HepG2 (cell line): ENCODE measurements around the gene SRPK3. TPM values are rescaled to one million over a fixed set of nuclear protein-coding genes. Genes with fewer than 3 reads are reported as not detected.
"Not testable (repeated sequence)": the region's sequence is repeated elsewhere in the genome, so short reads cannot be mapped to it uniquely, and the experiment has no call there.

Source experiments
- ATAC-seq: fragments of 200-7000 bp; cut with Tn5 transposase; 3 replicates; pipeline ENCODE4 v1.9.1; 2020; ENCODE audit warnings: mild to moderate bottlenecking, moderate library complexity
- BruUV-seq: library from RNA; stranded (reverse); fragments of 400-500 nt; replicated peaks from 2 replicates; lab custom pipeline; 2021; lab: Mats Ljungman, UMichigan
- CTCF ChIA-PET: fragments of 300-600 bp; formaldehyde crosslinking; extraction: SDS; loops from one replicate; lab custom pipeline; 2021; ENCODE audit warnings: low total read pairs, inconsistent platforms, low intra/inter-chr PET ratio; lab: Yijun Ruan, JAX
- POLR2A ChIA-PET: fragments of 350-600 bp; sonication (Branson Sonifier 250); formaldehyde crosslinking; loops from one replicate; lab custom pipeline; 2020; ENCODE audit warnings: antibody characterized with exemption, inconsistent platforms; lab: Yijun Ruan, JAX
- DNase-seq: peaks from one replicate; pipeline ENCODE4 v3.0.0-alpha.2; 2015; ENCODE audit warnings: low spot score
- FAIRE-seq: peaks from 3 replicates; lab custom pipeline; 2011; peaks lifted over from hg19 to GRCh38; lab: Jason Lieb, UNC
- H2AFZ ChIP-seq: one replicate; pipeline ENCODE4 v1.6.1; 2011; ENCODE audit warnings: low read length, inconsistent platforms
- H3K27ac ChIP-seq: fragments of 300-600 bp; 3 replicates; pipeline ENCODE4 v1.8.0; 2011; ENCODE audit warnings: mixed run types, mild to moderate bottlenecking, mixed read lengths, low read length, inconsistent platforms; ENCODE audit not compliant: insufficient read depth; ENCODE audit errors: extremely low read length
- H3K27me3 ChIP-seq, 2 experiments: fragments of 200-600 bp in 1 of 2; 2 replicates in 1 of 2; 3 replicates in 1 of 2; pipeline versions ENCODE4 v1.6.0 to v1.8.0; 2011; ENCODE audit warnings: low read length in 2 of 2, mild to moderate bottlenecking in 2 of 2, moderate library complexity in 2 of 2, inconsistent platforms in 1 of 2; ENCODE audit not compliant: insufficient read depth in 2 of 2, control insufficient read depth in 1 of 2
- H3K36me3 ChIP-seq, 2 experiments: fragments of 200-600 bp in 1 of 2; replicated peaks in 1 of 2; 2 replicates in 1 of 2; 3 replicates in 1 of 2; pipeline versions ENCODE4 v1.5.1 to v1.8.0; 2011; ENCODE audit warnings: low read length in 2 of 2, inconsistent platforms in 1 of 2; ENCODE audit not compliant: insufficient read depth in 2 of 2, control insufficient read depth in 1 of 2
- H3K4me1 ChIP-seq: 2 replicates; pipeline ENCODE4 v1.5.1; 2012; ENCODE audit warnings: low read length, inconsistent platforms; ENCODE audit not compliant: insufficient read depth
- H3K4me2 ChIP-seq: 2 replicates; pipeline ENCODE4 v1.6.0; 2011; ENCODE audit warnings: low read depth, low read length, inconsistent platforms
- H3K4me3 ChIP-seq, 3 experiments: fragments of 200-600 bp in 1 of 3; sonication (generic), shearing (Covaris generic) in 1 of 3; replicated peaks in 1 of 3; 2 replicates each; pipeline ENCODE4 v1.5.1; 2011 to 2016; ENCODE audit warnings: low read length in 3 of 3, inconsistent platforms in 2 of 3, low read depth in 2 of 3, mild to moderate bottlenecking in 2 of 3, control low read depth in 1 of 3, mixed read lengths in 1 of 3; ENCODE audit not compliant: insufficient read depth in 1 of 3
- H3K79me2 ChIP-seq: one replicate; pipeline ENCODE4 v1.6.1; 2011; ENCODE audit warnings: low read length, inconsistent platforms; ENCODE audit not compliant: insufficient read depth
- H3K9ac ChIP-seq: 2 replicates; pipeline ENCODE4 v1.6.0; 2011; ENCODE audit warnings: mild to moderate bottlenecking, low read depth, low read length, inconsistent platforms; ENCODE audit not compliant: insufficient read depth
- H3K9me3 ChIP-seq: 2 replicates; pipeline ENCODE4 v1.5.1; 2012; ENCODE audit warnings: mild to moderate bottlenecking, low read length
- H4K20me1 ChIP-seq: 2 replicates; pipeline ENCODE4 v1.6.0; 2011; ENCODE audit warnings: inconsistent platforms, mild to moderate bottlenecking, low read length, moderate library complexity; ENCODE audit not compliant: insufficient read depth
- WGBS: methylation state at CpG from one replicate; pipeline ENCODE4 v1.1.6; 2017; ENCODE audit warnings: low lambda C conversion rate; 5-methylcytosine and 5-hydroxymethylcytosine counted together
- in situ Hi-C: cut with HindIII; loops from 2 replicates; pipeline ENCODE4 v1.10.0; 2017; ENCODE audit warnings: low pct_unique_long_range_greater_than_20kb; ENCODE audit not compliant: extremely low pct_ligation_motif_present
- intact Hi-C: fragments of 100-400 bp; cut with micrococcal nuclease; formaldehyde crosslinking; loops from one replicate; pipeline ENCODE4 v1.10.0; 2022; ENCODE audit not compliant: unreplicated experiment
- polyA plus RNA-seq, 8 experiments: library from polyadenylated mRNA; depleted of rRNA in 3 of 8; stranded (reverse) in 7 of 8; unstranded in 1 of 8; fragments of >200 nt; fragmentation: Illumina TruSeq in 4 of 8; extraction: Trizol in 4 of 8; gene quantifications; 2 replicates each; pipeline versions ENCODE4 v1.2.1 to v1.2.3, GENCODE V29; 2011 to 2016; ENCODE audit warnings: low read depth in 4 of 8, missing spikeins in 1 of 8, mixed read lengths in 1 of 8; ENCODE audit not compliant: insufficient read depth in 1 of 8
- total RNA-seq, 5 experiments: library from RNA; depleted of rRNA; stranded (reverse); fragments of >200 nt; fragmentation: Illumina TruSeq; extraction: Trizol; gene quantifications; 2 replicates each; pipeline ENCODE4 v1.2.3, GENCODE V29; 2016; ENCODE audit warnings: low read depth in 1 of 5

SRPK3 gene
- total and polyA plus RNA-seq, 2 of the 13 experiments (the other 11 are each of a cell fraction or from before 2014, with no cell fraction given): 0.22 to 0.30 TPM

DNA sequence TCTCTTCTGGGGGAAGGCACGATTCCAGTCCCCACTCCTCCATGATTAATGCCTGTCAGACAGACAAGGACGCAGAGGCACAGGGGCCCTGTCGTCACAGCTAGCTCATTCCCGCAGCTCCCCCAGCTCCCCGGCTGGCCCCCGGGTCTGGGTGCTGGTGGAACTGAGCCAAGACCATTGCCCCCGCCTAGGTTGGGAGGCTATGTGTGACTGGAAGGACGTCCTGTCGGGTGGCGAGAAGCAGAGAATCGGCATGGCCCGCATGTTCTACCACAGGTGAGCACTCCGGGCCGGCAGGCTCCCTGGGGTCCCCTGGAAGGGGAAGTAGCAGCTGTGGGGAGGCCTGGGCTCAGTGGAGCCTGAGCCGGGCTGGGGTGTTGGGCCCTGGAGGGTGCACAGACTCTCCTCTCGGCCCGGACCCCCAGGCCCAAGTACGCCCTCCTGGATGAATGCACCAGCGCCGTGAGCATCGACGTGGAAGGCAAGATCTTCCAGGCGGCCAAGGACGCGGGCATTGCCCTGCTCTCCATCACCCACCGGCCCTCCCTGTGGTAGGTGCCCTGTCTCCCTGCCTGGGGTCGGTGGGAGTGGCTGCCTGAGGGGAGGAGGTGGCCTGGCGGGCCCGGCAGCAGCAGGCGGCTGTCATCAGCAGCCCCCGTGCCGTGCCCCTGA, 37.9 kb upstream of the SRPK3 start:
- H3K79me2 ChIP-seq, BruUV-seq, H3K4me3 ChIP-seq, intact Hi-C loops, POLR2A ChIA-PET, FAIRE-seq, in situ Hi-C loops, H3K4me2 ChIP-seq, H3K36me3 ChIP-seq, H3K9ac ChIP-seq, ATAC-seq, H3K27me3 ChIP-seq, H3K4me1 ChIP-seq, H4K20me1 ChIP-seq, H2AFZ ChIP-seq, CTCF ChIA-PET, H3K27ac ChIP-seq, DNase-seq, H3K9me3 ChIP-seq: not testable (repeated sequence)
- 94% methylated on average over 9 of the region's 32 CpGs for whole genome bisulfite sequencing

DNA sequence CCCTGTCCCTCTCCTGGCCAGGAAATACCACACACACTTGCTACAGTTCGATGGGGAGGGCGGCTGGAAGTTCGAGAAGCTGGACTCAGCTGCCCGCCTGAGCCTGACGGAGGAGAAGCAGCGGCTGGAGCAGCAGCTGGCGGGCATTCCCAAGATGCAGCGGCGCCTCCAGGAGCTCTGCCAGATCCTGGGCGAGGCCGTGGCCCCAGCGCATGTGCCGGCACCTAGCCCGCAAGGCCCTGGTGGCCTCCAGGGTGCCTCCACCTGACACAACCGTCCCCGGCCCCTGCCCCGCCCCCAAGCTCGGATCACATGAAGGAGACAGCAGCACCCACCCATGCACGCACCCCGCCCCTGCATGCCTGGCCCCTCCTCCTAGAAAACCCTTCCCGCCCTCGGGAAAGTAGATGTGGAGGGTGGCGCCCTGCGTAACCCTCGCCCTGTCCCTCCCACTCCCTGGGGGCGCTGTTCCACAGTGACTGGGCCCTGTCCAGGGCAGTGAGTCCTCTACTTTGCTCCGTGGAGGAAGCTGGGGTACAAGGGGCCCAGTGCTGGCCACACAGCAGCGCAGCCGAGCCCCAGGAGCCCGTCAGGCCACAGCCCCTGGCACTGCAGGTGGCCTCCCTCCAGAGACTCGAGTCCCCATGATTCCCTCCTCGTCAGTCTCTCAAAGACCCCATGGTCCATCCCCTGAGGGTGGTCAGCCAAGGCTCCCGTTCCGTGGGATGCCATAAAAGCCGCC, 37.2 kb upstream of the SRPK3 start:
- H4K20me1 ChIP-seq, H3K79me2 ChIP-seq, intact Hi-C loops, H3K27ac ChIP-seq, ATAC-seq, H3K4me2 ChIP-seq, H3K4me3 ChIP-seq, in situ Hi-C loops, DNase-seq, H3K4me1 ChIP-seq, BruUV-seq, H3K27me3 ChIP-seq, H3K9ac ChIP-seq, H2AFZ ChIP-seq, H3K9me3 ChIP-seq, H3K36me3 ChIP-seq, FAIRE-seq, POLR2A ChIA-PET, CTCF ChIA-PET: not testable (repeated sequence)
- WGBS: no CpG with 5 or more reads among the region's 35 CpGs
